Esophagus squamous epithelium (tissue), 4 donors: Measurements from ENCODE around the gene TMEM41A.

ENCODE experiments used
- POLR2A ChIP-seq, 4 donors: fragments of 450-650 bp; IDR thresholded peaks; one replicate each; pipeline ENCODE4 v1.6.1; 2017; ENCODE audit warnings: antibody characterized with exemption in 4 of 4, mild to moderate bottlenecking in 4 of 4, moderate library complexity in 3 of 4
- TF ChIP-seq, protein P1 (sequence below), 6 experiments: fragments of 450-650 bp in 4 of 6; fragments of 200-600 bp in 2 of 6; sonication (generic) in 2 of 6; IDR thresholded peaks; one replicate each; pipeline ENCODE4 v1.5.1; 2016 to 2019; ENCODE audit warnings: antibody characterized with exemption in 6 of 6, mild to moderate bottlenecking in 4 of 6, moderate library complexity in 4 of 6

DNA sequence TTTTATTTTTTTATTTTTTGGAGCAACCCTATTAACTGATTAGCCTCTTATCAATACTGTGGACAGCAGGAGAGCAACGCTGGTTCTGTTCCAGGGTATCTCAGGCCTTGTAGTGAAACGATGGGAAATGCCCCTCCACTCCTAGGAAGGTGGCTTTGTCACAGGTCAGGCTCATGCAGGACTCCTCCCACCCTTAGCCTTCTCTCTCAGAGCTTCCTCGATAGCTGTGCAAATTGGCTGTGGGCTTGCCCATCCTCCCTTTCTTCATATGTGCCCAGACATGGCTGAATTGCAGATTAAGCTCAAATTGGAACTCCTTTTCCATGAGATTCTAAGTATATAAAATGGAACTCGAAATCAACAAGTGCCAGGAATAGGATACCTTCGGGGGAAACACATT is 38.5 kb downstream of the TMEM41A start:
- TF ChIP-seq, protein P1, sequence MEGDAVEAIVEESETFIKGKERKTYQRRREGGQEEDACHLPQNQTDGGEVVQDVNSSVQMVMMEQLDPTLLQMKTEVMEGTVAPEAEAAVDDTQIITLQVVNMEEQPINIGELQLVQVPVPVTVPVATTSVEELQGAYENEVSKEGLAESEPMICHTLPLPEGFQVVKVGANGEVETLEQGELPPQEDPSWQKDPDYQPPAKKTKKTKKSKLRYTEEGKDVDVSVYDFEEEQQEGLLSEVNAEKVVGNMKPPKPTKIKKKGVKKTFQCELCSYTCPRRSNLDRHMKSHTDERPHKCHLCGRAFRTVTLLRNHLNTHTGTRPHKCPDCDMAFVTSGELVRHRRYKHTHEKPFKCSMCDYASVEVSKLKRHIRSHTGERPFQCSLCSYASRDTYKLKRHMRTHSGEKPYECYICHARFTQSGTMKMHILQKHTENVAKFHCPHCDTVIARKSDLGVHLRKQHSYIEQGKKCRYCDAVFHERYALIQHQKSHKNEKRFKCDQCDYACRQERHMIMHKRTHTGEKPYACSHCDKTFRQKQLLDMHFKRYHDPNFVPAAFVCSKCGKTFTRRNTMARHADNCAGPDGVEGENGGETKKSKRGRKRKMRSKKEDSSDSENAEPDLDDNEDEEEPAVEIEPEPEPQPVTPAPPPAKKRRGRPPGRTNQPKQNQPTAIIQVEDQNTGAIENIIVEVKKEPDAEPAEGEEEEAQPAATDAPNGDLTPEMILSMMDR (IDR thresholded peaks at IDR 0.05), result no peak
- no peak for TF ChIP-seq POLR2A (IDR thresholded peaks at IDR 0.05)
